CD4-positive, alpha-beta memory T cell (primary cell): Measurements from ENCODE around the gene MCOLN3. TPM values are rescaled to one million over a fixed set of nuclear protein-coding genes. Genes with fewer than 3 reads are reported as not detected.

ENCODE experiments used
- CTCF ChIA-PET: fragments of 350-600 bp; sonication (Branson Sonifier 250); formaldehyde crosslinking; loops from one replicate; lab custom pipeline; 2021; ENCODE audit warnings: inconsistent platforms; ENCODE audit not compliant: partially characterized antibody; lab: Charles Lee
- POLR2A ChIA-PET: fragments of 350-600 bp; sonication (Branson Sonifier 250); formaldehyde crosslinking; loops from one replicate; lab custom pipeline; 2021; ENCODE audit not compliant: partially characterized antibody; lab: Charles Lee
- DNase-seq, 5 donors: peaks; one replicate each; pipeline versions ENCODE4 v3.0.0 to v3.0.0-alpha.2; 2020 to 2022; ENCODE audit warnings: mixed read lengths in 1 of 5
- H3K27ac ChIP-seq: one replicate; pipeline ENCODE4 v1.7.0; 2013; ENCODE audit warnings: low read depth, low read length
- H3K27me3 ChIP-seq: 2 replicates; pipeline ENCODE4 v1.7.0; 2013; ENCODE audit warnings: mild to moderate bottlenecking, low read length, moderate library complexity; ENCODE audit not compliant: insufficient read depth
- H3K36me3 ChIP-seq: 2 replicates; pipeline ENCODE4 v1.7.0; 2013; ENCODE audit warnings: mild to moderate bottlenecking, low read length, moderate library complexity; ENCODE audit not compliant: insufficient read depth
- H3K4me1 ChIP-seq: 2 replicates; pipeline ENCODE4 v1.7.0; 2013; ENCODE audit warnings: mild to moderate bottlenecking, low read length, moderate library complexity; ENCODE audit not compliant: insufficient read depth
- H3K4me3 ChIP-seq, 2 donors: one replicate each; pipeline ENCODE4 v1.7.0; 2013; ENCODE audit warnings: low read length in 2 of 2, mild to moderate bottlenecking in 1 of 2
- H3K9me3 ChIP-seq, 2 donors: one replicate each; pipeline ENCODE4 v1.7.0; 2013; ENCODE audit warnings: low read length in 2 of 2, control low read depth in 1 of 2; ENCODE audit not compliant: control insufficient read depth in 1 of 2
- H3K27ac Mint-ChIP-seq, 7 donors: one replicate each; pipeline ENCODE4 v1.8.0; 2020 to 2021; ENCODE audit warnings: mixed read lengths in 7 of 7, mild to moderate bottlenecking in 6 of 7, inconsistent platforms in 3 of 7, moderate library complexity in 3 of 7
- H3K27me3 Mint-ChIP-seq, 2 donors: one replicate each; pipeline ENCODE4 v1.8.0; 2020 to 2021; ENCODE audit warnings: mixed read lengths in 2 of 2
- H3K36me3 Mint-ChIP-seq, 2 donors: one replicate each; pipeline ENCODE4 v1.8.0; 2020 to 2021; ENCODE audit warnings: mixed read lengths in 2 of 2, inconsistent platforms in 1 of 2, mild to moderate bottlenecking in 1 of 2
- H3K4me1 Mint-ChIP-seq, 4 donors: one replicate each; pipeline ENCODE4 v1.8.0; 2020 to 2021; ENCODE audit warnings: mixed read lengths in 4 of 4, mild to moderate bottlenecking in 1 of 4
- H3K4me3 Mint-ChIP-seq, 8 donors: one replicate each; pipeline ENCODE4 v1.8.0; 2020 to 2021; ENCODE audit warnings: mixed read lengths in 8 of 8, mild to moderate bottlenecking in 7 of 8, moderate library complexity in 6 of 8, inconsistent platforms in 3 of 8
- H3K9me3 Mint-ChIP-seq, 8 donors: one replicate each; pipeline ENCODE4 v1.8.0; 2020 to 2021; ENCODE audit warnings: mixed read lengths in 8 of 8, mild to moderate bottlenecking in 5 of 8, inconsistent platforms in 3 of 8, moderate library complexity in 1 of 8
- intact Hi-C: fragments of 100-400 bp; cut with micrococcal nuclease; formaldehyde crosslinking; loops from one replicate; pipeline ENCODE4 v1.15.1; 2023
- polyA plus RNA-seq, 2 donors: library from polyadenylated mRNA; unstranded; fragments of 300-500 nt; fragmentation: Illumina TruSeq; gene quantifications; one replicate each; pipeline ENCODE4 v1.2.3, GENCODE V29; 2021
- total RNA-seq, 2 experiments: library from RNA; stranded (reverse); gene quantifications; one replicate each; pipeline ENCODE4 v1.2.3, GENCODE V29; 2021

Gene MCOLN3
- total and polyA plus RNA-seq, 4 experiments from 2014 or later = 0.80 to 4.3 (median 2.2) TPM

DNA sequence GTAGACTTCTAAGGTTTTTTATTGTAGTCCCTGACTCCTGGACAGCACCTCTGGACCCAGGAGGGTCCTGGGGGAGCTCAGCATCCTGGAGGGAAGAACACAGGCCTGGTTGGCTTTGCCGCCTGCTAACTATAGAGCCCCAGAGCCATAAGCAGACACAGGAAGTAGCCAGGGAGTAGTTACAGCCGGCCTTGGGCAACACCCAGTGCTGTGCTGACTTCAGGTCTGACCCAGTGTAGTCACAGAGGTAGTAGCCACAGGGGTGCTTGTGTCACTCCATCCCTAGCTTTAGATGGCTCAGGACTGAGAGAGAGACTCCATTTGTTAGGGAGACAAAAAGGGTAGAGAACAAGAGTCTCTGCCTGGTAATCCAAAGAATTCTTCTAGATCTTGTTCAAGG, 73.3 kb downstream of the MCOLN3 start:
- no peak overlapping the region for H3K4me3 ChIP-seq
- no peak for DNase-seq

DNA sequence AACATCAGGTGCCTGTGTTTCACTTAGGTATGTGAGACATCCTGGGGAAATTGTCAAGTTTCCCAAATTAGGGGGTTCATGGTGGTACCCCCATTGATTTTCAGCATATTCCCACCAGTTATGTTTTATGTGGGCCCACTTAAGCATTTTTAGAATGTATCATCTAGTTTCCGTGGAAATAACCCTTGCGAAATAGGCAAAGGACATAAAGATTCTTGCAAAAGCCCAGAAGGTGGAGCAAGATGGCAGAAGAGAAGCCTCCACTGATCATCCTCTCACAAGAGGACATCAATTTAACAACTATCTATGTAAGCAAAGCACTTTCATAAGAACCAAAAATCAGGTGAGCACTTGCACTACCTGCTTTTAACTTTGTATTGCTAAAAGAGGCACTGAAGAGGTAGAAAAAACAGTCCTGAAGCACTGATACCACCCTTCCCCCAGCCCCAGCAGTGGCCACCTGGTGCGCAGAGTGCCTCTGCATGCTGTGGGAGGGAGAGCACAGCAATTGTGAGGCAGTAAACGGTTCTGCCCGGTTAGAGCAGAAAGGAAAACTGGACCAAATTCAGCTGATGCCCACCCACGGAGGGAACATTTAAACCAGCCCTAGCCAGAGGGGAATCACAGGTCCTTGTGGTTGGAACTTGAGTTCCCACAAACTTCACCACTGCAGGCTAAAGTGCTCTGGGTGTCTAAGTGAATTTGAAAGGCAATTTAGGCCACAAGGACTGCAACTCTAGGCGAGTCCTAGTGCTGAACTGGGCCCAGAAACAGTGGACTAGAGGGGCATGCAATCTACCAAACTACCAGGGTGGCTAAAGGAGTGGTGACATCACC, 74.6 kb downstream of the MCOLN3 start:
- Histone ChIP-seq H3K27ac (no peak overlapping the region), H3K27me3 (no peaks in the 10 kb centered on the region), H3K4me1 (peaks cover 24% of the 10 kb centered on the region), H3K4me3 (no peak overlapping the region), H3K9me3 (no peaks in the 10 kb centered on the region), H3K36me3 (no peaks in the 10 kb centered on the region)
- peaks cover 26 to 47% (median 36%) of the 10 kb centered on the region in 4 donors for H3K4me1 Mint-ChIP-seq
- ChIA-PET POLR2A (no interaction called here), CTCF (interaction anchor here (2.8 to 3.5 kb wide), 2 partner anchors 29 to 54 kb away, joined by 19 to 20 read pairs; no protein-coding TSS in a partner anchor)
- H3K27me3 Mint-ChIP-seq = no peaks in the 10 kb centered on the region
- H3K4me3 Mint-ChIP-seq = peak overlapping the region in 3 of 8 donors; percentile 10 to 30 (median 23)
- H3K36me3 Mint-ChIP-seq = peaks cover 6 to 16% of the 10 kb centered on the region in 2 donors
- H3K27ac Mint-ChIP-seq = peak overlapping the region in 4 of 7 donors; percentile 15 to 82 (median 48)
- peaks cover 0 to 4% (median 0%) of the 10 kb centered on the region in 8 donors for H3K9me3 Mint-ChIP-seq
- intact Hi-C loops = no loop called here
- peak in 1 of 5 donors; percentile 25 for DNase-seq

More for the DNA sequence above, 73.3 kb downstream of the MCOLN3 start:
- Mint-ChIP-seq H3K9me3 (peaks cover 0 to 4% (median 0%) of the 10 kb centered on the region in 8 donors), H3K27ac (peak overlapping the region in 3 of 7 donors; percentile 6 to 28 (median 14)), H3K36me3 (peaks cover 5 to 16% of the 10 kb centered on the region in 2 donors), H3K4me3 (peak overlapping the region in 1 of 8 donors; percentile 8), H3K4me1 (peaks cover 27 to 48% (median 39%) of the 10 kb centered on the region in 4 donors), H3K27me3 (no peaks in the 10 kb centered on the region)
- ChIA-PET POLR2A (no interaction called here), CTCF (interaction anchor here (1.7 kb wide), 1 partner anchor 30 kb away, joined by 5 read pairs; no protein-coding TSS in a partner anchor)
- Histone ChIP-seq H3K27ac (no peak overlapping the region), H3K4me1 (peaks cover 24% of the 10 kb centered on the region), H3K27me3 (no peaks in the 10 kb centered on the region), H3K9me3 (no peaks in the 10 kb centered on the region), H3K36me3 (no peaks in the 10 kb centered on the region)
- intact Hi-C loops = no loop called here

DNA sequence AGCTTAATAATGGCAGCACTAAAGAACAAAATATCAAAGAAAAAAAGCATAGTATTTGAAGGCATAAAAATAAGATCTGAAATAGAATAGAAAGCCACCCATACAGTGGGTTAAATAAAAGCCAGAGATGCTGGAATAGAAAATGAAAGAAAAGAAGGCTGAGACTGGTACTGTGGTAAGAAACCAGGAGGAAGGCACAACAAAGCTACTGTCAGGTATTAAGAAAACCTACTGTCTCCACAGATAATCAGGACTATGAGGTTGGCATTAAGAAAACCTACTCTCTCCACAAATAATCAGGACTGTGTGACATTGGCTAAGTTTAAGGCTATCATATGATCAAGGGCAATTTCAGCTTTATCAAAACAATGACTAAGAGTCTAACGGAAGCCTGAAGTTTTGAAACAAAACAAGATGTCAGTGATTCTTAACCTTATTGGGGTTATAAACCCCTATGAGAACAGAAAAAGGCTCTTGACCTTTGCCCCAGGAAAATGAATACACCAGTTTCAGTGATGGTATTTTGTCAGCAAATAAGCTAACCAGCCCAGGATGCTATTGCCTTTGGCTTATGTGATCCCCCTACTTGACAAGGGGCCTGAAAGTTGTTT, 75.8 kb downstream of the MCOLN3 start:
- POLR2A ChIA-PET = interaction anchor here (1.4 kb wide), 1 partner anchor 304 kb away, joined by 4 read pairs; the partner anchor contains the start of gene BCL10
- no peaks in the 10 kb centered on the region for H3K9me3 ChIP-seq
- peaks cover 6 to 16% of the 10 kb centered on the region in 2 donors for H3K36me3 Mint-ChIP-seq
- CTCF ChIA-PET = interaction anchor here (0.8 to 3.5 kb wide), 5 partner anchors 28 to 286 kb away, joined by 3 to 20 read pairs (median 3); partner anchors contain the start of gene C1orf52
- no peaks in the 10 kb centered on the region for H3K36me3 ChIP-seq
- peak overlapping the region in 7 of 8 donors; percentile 3 to 65 (median 43) for H3K4me3 Mint-ChIP-seq
- intact Hi-C loops = no loop called here
- no peaks in the 10 kb centered on the region for H3K9me3 Mint-ChIP-seq
- H3K27ac Mint-ChIP-seq = peak overlapping the region in 6 of 7 donors; percentile 10 to 85 (median 60)
- no peak overlapping the region for H3K27ac ChIP-seq
- H3K27me3 Mint-ChIP-seq = no peaks in the 10 kb centered on the region
- peaks cover 24% of the 10 kb centered on the region for H3K4me1 ChIP-seq
- no peak for DNase-seq
- no peak overlapping the region for H3K4me3 ChIP-seq
- H3K27me3 ChIP-seq = no peaks in the 10 kb centered on the region
- peaks cover 24 to 47% (median 33%) of the 10 kb centered on the region in 4 donors for H3K4me1 Mint-ChIP-seq

DNA sequence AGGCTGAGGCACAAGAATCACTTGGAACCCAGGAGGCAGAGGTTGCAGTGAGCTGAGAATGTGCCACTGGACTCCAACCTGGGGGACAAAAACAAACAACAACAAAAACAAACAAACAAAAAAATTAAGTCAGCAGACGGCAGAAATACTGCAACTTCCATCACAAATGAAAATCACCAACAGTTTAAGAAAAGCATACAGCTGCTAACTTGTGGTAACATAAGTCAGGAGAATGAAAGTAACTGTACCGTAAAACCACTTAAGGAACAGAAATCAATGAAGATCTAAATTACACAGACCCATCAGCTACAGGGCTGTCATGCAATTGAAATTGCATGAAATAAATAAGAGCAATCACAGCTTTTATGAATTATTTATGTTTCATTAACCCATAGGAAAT, 76.3 kb downstream of the MCOLN3 start:
- H3K4me1 Mint-ChIP-seq = peaks cover 24 to 47% (median 33%) of the 10 kb centered on the region in 4 donors
- H3K27ac Mint-ChIP-seq = peak overlapping the region in 5 of 7 donors; percentile 10 to 85 (median 56)
- Histone ChIP-seq H3K4me1 (peaks cover 24% of the 10 kb centered on the region), H3K27me3 (no peaks in the 10 kb centered on the region), H3K27ac (no peak overlapping the region), H3K4me3 (no peak overlapping the region), H3K36me3 (no peaks in the 10 kb centered on the region), H3K9me3 (no peaks in the 10 kb centered on the region)
- DNase-seq = no peak
- peaks cover 5 to 11% of the 10 kb centered on the region in 2 donors for H3K36me3 Mint-ChIP-seq
- peak overlapping the region in 6 of 8 donors; percentile 10 to 65 (median 44) for H3K4me3 Mint-ChIP-seq
- CTCF ChIA-PET = interaction anchor here (0.8 to 3.5 kb wide), 5 partner anchors 27 to 287 kb away, joined by 3 to 20 read pairs (median 3); partner anchors contain the start of gene C1orf52
- no peaks in the 10 kb centered on the region for H3K9me3 Mint-ChIP-seq
- intact Hi-C loops = no loop called here
- H3K27me3 Mint-ChIP-seq = no peaks in the 10 kb centered on the region
- POLR2A ChIA-PET = interaction anchor here (1.4 kb wide), 2 partner anchors 26 to 305 kb away, joined by 3 to 4 read pairs; partner anchors contain the start of gene BCL10

DNA sequence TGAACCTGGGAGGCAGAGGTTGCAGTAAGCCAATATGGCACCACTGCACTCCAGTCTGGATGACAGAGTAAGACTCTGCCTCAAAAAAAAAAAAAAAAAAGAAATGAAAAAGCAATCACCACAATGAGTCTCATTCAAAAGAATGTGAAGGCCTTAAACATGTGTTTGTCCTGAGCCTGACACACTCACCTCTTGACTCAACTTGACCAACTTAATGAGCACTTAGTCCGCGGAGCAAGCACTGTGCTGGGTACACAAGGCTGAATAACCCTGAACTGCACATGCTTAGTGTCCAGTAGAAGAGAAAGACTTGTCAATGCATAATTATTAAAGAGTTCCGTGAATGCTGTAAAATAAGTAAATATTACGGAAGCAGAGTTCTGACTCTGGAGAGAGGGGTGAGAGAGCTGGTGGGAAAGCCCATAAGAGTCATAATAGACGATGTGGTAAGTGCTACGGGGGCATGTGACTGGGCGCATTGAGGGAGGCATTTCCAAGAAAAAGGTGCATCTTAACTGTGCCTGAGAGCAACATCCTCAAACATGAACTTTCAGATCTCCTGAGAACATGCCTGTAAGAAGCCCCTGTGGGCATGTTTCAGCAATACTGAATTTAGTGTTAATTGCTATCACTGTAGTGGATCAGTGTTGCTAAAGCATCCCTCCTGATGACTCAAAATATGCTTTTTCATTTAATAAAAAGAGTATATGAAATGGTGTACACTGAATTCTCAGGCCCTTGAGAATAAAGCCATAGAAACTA, 78.6 kb downstream of the MCOLN3 start:
- Histone ChIP-seq H3K27me3 (no peaks in the 10 kb centered on the region), H3K4me3 (no peak overlapping the region), H3K36me3 (no peaks in the 10 kb centered on the region), H3K4me1 (peaks cover 24% of the 10 kb centered on the region), H3K27ac (no peak overlapping the region), H3K9me3 (no peaks in the 10 kb centered on the region)
- Mint-ChIP-seq H3K27me3 (no peaks in the 10 kb centered on the region), H3K27ac (peak overlapping the region in 1 of 7 donors; percentile 29), H3K9me3 (no peaks in the 10 kb centered on the region), H3K4me1 (peaks cover 17 to 31% (median 24%) of the 10 kb centered on the region in 4 donors), H3K4me3 (peak overlapping the region in 1 of 8 donors; percentile 18), H3K36me3 (peaks cover 6 to 10% of the 10 kb centered on the region in 2 donors)
- intact Hi-C loops = no loop called here
- ChIA-PET CTCF (no interaction called here), POLR2A (no interaction called here)
- DNase-seq = no peak

- no peak overlapping the region for H3K4me3 Mint-ChIP-seq
- DNase-seq = no peak
- CTCF ChIA-PET = no interaction called here
- Histone ChIP-seq H3K27me3 (no peaks in the 10 kb centered on the region), H3K36me3 (no peaks in the 10 kb centered on the region), H3K9me3 (no peaks in the 10 kb centered on the region), H3K4me3 (no peak overlapping the region), H3K27ac (no peak overlapping the region), H3K4me1 (peaks cover 22% of the 10 kb centered on the region)
- POLR2A ChIA-PET = no interaction called here
- peaks cover 15 to 23% (median 19%) of the 10 kb centered on the region in 4 donors for H3K4me1 Mint-ChIP-seq
- H3K27me3 Mint-ChIP-seq = no peaks in the 10 kb centered on the region
- no peaks in the 10 kb centered on the region for H3K9me3 Mint-ChIP-seq
- intact Hi-C loops = no loop called here
- H3K36me3 Mint-ChIP-seq = peaks cover 6 to 11% of the 10 kb centered on the region in 2 donors
- peak overlapping the region in 1 of 7 donors; percentile 31 for H3K27ac Mint-ChIP-seq
These were observed 79.4 kb downstream of the MCOLN3 start for GRCh38 chr1:84968865-84969264.
